Measurements from ENCODE around the gene CYTH3. TPM values are rescaled to one million over a fixed set of nuclear protein-coding genes. Genes with fewer than 3 reads are reported as not detected.

CYTH3 gene
- total and polyA plus RNA-seq, 2 of the 8 experiments (the other 6 are each of a cell fraction or from before 2014, with no cell fraction given): 10.3 to 11.9 TPM

DNA sequence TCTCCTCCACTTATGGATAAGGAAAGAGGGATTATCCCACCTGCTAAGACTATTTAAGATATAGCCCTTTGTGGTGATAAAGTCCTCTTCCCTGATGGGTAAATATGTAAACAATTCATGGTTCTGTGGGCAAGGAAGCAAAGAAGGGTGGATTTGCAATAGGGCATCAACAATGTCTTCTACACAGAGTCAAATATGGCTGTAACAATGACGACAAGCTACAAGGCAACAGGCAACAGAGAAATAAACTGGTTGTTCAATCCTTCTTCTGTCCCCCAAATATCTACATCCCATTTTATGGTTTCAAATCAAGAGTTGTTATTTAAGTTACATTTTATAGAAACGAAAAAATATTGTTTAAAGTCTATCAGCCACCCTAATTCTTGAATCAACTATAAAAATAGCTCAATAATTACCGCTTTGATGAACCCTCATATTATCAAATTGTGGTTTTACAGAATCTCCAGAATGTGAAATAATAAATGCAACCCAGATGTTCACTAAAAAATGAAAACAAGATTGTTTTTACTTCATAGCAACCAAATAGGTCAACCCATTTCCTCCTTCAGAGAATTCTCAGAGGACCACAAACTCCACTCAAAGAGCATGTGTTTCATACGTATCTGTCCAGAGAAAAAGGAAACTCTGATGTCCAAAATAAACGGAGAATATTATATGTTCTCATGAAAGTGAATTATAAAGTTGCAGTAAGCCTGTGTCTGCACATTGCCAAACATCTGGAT, 13.8 kb downstream of the CYTH3 start (continued):
- TF ChIP-seq, protein P1, sequence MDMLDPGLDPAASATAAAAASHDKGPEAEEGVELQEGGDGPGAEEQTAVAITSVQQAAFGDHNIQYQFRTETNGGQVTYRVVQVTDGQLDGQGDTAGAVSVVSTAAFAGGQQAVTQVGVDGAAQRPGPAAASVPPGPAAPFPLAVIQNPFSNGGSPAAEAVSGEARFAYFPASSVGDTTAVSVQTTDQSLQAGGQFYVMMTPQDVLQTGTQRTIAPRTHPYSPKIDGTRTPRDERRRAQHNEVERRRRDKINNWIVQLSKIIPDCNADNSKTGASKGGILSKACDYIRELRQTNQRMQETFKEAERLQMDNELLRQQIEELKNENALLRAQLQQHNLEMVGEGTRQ (IDR thresholded peaks at IDR 0.05; ENCODE audit: low read length): no peak
- TF ChIP-seq SP1 (IDR thresholded peaks at IDR 0.05; ENCODE audit: low read depth, low read length) (no peak), GTF2F1 (IDR thresholded peaks at IDR 0.05; ENCODE audit: borderline replicate concordance, low read depth, low read length) (no peak), JUN (IDR thresholded peaks at IDR 0.05; ENCODE audit: low read depth, low read length) (no peak), BCL11A (IDR thresholded peaks at IDR 0.05; ENCODE audit: low read depth in 2 of 2, low read length in 2 of 2) (no peak), RXRA (IDR thresholded peaks at IDR 0.05; ENCODE audit: insufficient read depth, low read depth, low read length) (no peak)

Measured in H1 (cell line).